Stimulated activated CD4-positive, alpha-beta T cell treated with anti-CD3 and anti-CD28 coated beads, Interleukin-4, amount 100 ng/mL, for 4 hours (primary cell): ENCODE results near the gene DNAJC17.

Source experiments
- DNase-seq, 2 experiments: peaks; one replicate each; pipeline ENCODE4 v3.0.0-alpha.2; 2020

Gene DNAJC17

GRCh38 chr15:40723919-40724318 lies 83.4 kb downstream of the DNAJC17 start:
- DNase-seq: no peak

GRCh38 chr15:40722934-40723333 lies 84.3 kb downstream of the DNAJC17 start:
- DNase-seq: no peak

GRCh38 chr15:40722354-40722753 lies 84.9 kb downstream of the DNAJC17 start:
- no peak for DNase-seq

GRCh38 chr15:40721701-40722100 lies 85.6 kb downstream of the DNAJC17 start:
- no peak for DNase-seq

GRCh38 chr15:40716165-40716564 lies 91.1 kb downstream of the DNAJC17 start:
- no peak for DNase-seq
